ENCODE measurements around the gene MTCL1.
A peak's percentile ranks its signal among the peaks of the same experiment; 100 is the strongest.

MTCL1 gene

GRCh38 chr18:8865934-8866333, 160.6 kb downstream of the MTCL1 start:
- peak; percentile 52 for DNase-seq (ENCODE audit: low read depth, low spot score)

- DNase-seq (ENCODE audit: low read depth, low spot score), result no peak
Measured at GRCh38 chr18:8866679-8867078, 161.3 kb downstream of the MTCL1 start.

GRCh38 chr18:8868276-8868675, 162.9 kb downstream of the MTCL1 start:
- peak; percentile 21 for DNase-seq (ENCODE audit: low read depth, low spot score)

- DNase-seq (ENCODE audit: low read depth, low spot score), result no peak
Measured at GRCh38 chr18:8868779-8869415, 163.5 kb downstream of the MTCL1 start.

- no peak for DNase-seq (ENCODE audit: low read depth, low spot score)
Measured at GRCh38 chr18:8869696-8870095, 164.3 kb downstream of the MTCL1 start.

GRCh38 chr18:8870528-8870927, 165.2 kb downstream of the MTCL1 start:
- no peak for DNase-seq (ENCODE audit: low read depth, low spot score)

- DNase-seq (ENCODE audit: low read depth, low spot score), result no peak
Measured at GRCh38 chr18:8871489-8871888, 166.1 kb downstream of the MTCL1 start.

- DNase-seq (ENCODE audit: low read depth, low spot score), result no peak
Measured at GRCh38 chr18:8874872-8875271, 169.5 kb downstream of the MTCL1 start.

- DNase-seq (ENCODE audit: low read depth, low spot score), result no peak
Measured at GRCh38 chr18:8876887-8877286, 171.5 kb downstream of the MTCL1 start.

GRCh38 chr18:8881103-8881502, 175.7 kb downstream of the MTCL1 start:
- no peak for DNase-seq (ENCODE audit: low read depth, low spot score)
